Skeletal muscle tissue (tissue), 4 donors: Measurements from ENCODE around the gene STK26. TPM values are rescaled to one million over a fixed set of nuclear protein-coding genes. Genes with fewer than 3 reads are reported as not detected.

Source experiments
- H3K27ac ChIP-seq: one replicate; pipeline ENCODE4 v1.7.0; 2013; ENCODE audit warnings: mild to moderate bottlenecking, low read depth, low read length, inconsistent platforms
- H3K27me3 ChIP-seq, 3 donors: one replicate each; pipeline ENCODE4 v1.7.0; 2013; ENCODE audit warnings: low read length in 3 of 3; ENCODE audit not compliant: control insufficient read depth in 3 of 3, insufficient read depth in 3 of 3
- H3K36me3 ChIP-seq, 3 donors: one replicate each; pipeline ENCODE4 v1.7.0; 2013; ENCODE audit warnings: low read length in 3 of 3; ENCODE audit not compliant: control insufficient read depth in 3 of 3, insufficient read depth in 3 of 3
- H3K4me1 ChIP-seq, 3 donors: one replicate each; pipeline ENCODE4 v1.7.0; 2013; ENCODE audit warnings: low read length in 3 of 3, mild to moderate bottlenecking in 3 of 3; ENCODE audit not compliant: control insufficient read depth in 3 of 3, insufficient read depth in 3 of 3
- H3K4me3 ChIP-seq, 3 donors: one replicate each; pipeline ENCODE4 v1.7.0; 2013; ENCODE audit warnings: low read length in 3 of 3
- H3K9ac ChIP-seq, 3 donors: one replicate each; pipeline ENCODE4 v1.7.0; 2013; ENCODE audit warnings: low read length in 3 of 3, mild to moderate bottlenecking in 3 of 3, moderate library complexity in 2 of 3, low read depth in 1 of 3
- H3K9me3 ChIP-seq, 3 donors: one replicate each; pipeline ENCODE4 v1.7.0; 2013; ENCODE audit warnings: low read length in 3 of 3; ENCODE audit not compliant: control insufficient read depth in 3 of 3
- total RNA-seq: library from RNA; depleted of rRNA; stranded (reverse); fragments of >200 nt; gene quantifications from one replicate; pipeline ENCODE4 v1.2.3, GENCODE V29; 2014
- donor health status: Osteomylitis.

The STK26 gene
- 24.5 TPM for total RNA-seq

DNA sequence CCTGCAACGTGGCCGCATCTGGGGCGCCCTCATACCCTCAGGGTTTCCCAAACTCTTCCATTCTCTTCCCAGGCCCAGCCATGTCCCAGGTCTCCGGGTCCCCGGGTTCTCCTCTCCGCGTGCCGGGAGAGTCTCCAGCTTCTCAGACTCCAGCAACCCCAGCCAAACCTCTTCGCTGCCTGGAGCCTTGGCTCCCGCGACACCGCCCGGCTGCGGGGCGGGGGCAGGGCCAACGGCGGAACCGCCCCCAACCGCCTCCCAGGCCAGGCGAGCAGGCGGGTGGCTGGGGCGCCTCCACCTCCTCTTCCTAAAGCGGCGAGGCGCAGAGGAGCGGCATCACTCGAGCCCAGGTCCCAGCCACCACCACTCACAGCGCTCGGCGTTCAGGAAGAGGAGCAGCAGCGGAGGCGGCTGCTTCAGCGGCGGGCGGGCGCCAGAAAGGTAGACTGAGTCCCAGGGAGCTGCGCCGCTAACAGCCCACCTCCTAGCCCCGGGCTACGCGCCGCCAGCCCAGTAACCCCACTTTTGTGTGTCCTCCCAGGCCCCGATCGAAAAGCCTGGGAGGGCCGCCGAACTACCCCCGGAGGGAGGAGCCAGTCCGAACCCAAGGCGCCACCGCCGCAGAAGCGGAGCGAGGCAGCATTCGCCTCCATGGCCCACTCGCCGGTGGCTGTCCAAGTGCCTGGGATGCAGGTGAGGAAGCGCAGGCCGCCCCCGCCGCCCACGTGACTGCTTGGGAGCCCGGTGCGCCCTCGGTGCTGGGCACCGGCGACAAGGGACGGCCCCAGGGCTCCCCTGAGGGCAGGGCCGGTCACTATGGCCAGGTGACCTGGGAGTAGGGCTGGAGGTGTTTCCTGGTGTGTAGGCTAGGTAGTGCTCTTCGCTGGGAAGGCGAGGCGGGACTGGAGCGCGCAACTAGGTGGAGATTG is at the start of gene STK26:
STK26 (plus strand) TSS at position 336 of the 929 bp plus-strand sequence; CDS start at position 652, 316 bp downstream.
- no peaks in the 10 kb centered on the region for H3K36me3 ChIP-seq
- no peak within 1 kb of the TSS for H3K27ac ChIP-seq
- H3K27me3 ChIP-seq = peaks cover 0 to 7% (median 0%) of the 10 kb centered on the region in 3 donors
- peak within 1 kb of the TSS; percentile 60 to 67 (median 65) for H3K4me3 ChIP-seq
- peak within 1 kb of the TSS; percentile 40 to 57 (median 50) for H3K9ac ChIP-seq
- no peaks in the 10 kb centered on the region for H3K9me3 ChIP-seq
- H3K4me1 ChIP-seq = peaks cover 0 to 6% (median 2%) of the 10 kb centered on the region in 3 donors

- no peaks in the 10 kb centered on the region for H3K9me3 ChIP-seq
- peaks cover 0 to 9% (median 0%) of the 10 kb centered on the region in 3 donors for H3K27me3 ChIP-seq
- no peaks in the 10 kb centered on the region for H3K4me1 ChIP-seq
Observed at GRCh38 chrX:131975851-131976250, 47.3 kb upstream of the STK26 start.

GRCh38 chrX:131977619-131978018 is 45.5 kb upstream of the STK26 start:
- Histone ChIP-seq H3K36me3 (no peaks in the 10 kb centered on the region), H3K4me3 (no peak overlapping the region), H3K27ac (no peak overlapping the region), H3K9me3 (no peaks in the 10 kb centered on the region), H3K9ac (no peak overlapping the region), H3K4me1 (no peaks in the 10 kb centered on the region), H3K27me3 (peaks cover 0 to 10% (median 0%) of the 10 kb centered on the region in 3 donors)

More at GRCh38 chrX:131975851-131976250, 47.3 kb upstream of the STK26 start:
- no peaks in the 10 kb centered on the region for H3K36me3 ChIP-seq
- no peak overlapping the region for H3K9ac ChIP-seq
- H3K4me3 ChIP-seq = no peak overlapping the region
- no peak overlapping the region for H3K27ac ChIP-seq

GRCh38 chrX:131979116-131979515 is 44.0 kb upstream of the STK26 start:
- H3K9me3 ChIP-seq = no peaks in the 10 kb centered on the region
- H3K4me3 ChIP-seq = no peak overlapping the region
- H3K4me1 ChIP-seq = no peaks in the 10 kb centered on the region
- no peak overlapping the region for H3K27ac ChIP-seq
- no peaks in the 10 kb centered on the region for H3K36me3 ChIP-seq
- peaks cover 0 to 12% (median 0%) of the 10 kb centered on the region in 3 donors for H3K27me3 ChIP-seq
- H3K9ac ChIP-seq = no peak overlapping the region

- H3K27ac ChIP-seq = no peak overlapping the region
- H3K27me3 ChIP-seq = peaks cover 0 to 23% (median 0%) of the 10 kb centered on the region in 3 donors
- no peaks in the 10 kb centered on the region for H3K9me3 ChIP-seq
- no peak overlapping the region for H3K4me3 ChIP-seq
- no peak overlapping the region for H3K9ac ChIP-seq
- H3K36me3 ChIP-seq = no peaks in the 10 kb centered on the region
- no peaks in the 10 kb centered on the region for H3K4me1 ChIP-seq
Observed at GRCh38 chrX:131985526-131986049, 37.5 kb upstream of the STK26 start.

- Histone ChIP-seq H3K9ac (no peak overlapping the region), H3K27me3 (peaks cover 0 to 21% (median 0%) of the 10 kb centered on the region in 3 donors), H3K9me3 (no peaks in the 10 kb centered on the region), H3K4me3 (no peak overlapping the region), H3K27ac (no peak overlapping the region), H3K4me1 (no peaks in the 10 kb centered on the region), H3K36me3 (no peaks in the 10 kb centered on the region)
Observed at GRCh38 chrX:131987252-131987651, 35.9 kb upstream of the STK26 start.

DNA sequence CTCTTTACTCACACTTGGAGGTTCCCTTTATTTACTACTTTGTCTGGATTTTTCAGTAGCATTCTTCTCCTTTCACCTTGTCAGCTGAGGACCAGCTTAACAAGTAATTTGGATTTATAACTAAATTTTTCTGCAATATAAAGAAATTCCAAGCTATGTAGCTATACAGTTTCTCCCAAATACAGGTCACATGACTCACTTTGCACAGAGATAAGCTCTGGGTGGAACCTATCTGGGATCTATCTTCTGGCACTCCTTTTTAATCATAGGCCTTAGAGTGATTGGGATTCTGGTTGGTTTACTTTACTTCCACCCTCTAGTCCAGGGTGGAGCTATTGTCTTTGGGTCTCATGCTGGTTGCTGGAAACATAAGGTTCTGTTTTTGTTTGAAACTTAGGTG is 34.9 kb upstream of the STK26 start:
- no peaks in the 10 kb centered on the region for H3K9me3 ChIP-seq
- H3K27ac ChIP-seq = no peak overlapping the region
- H3K4me1 ChIP-seq = no peaks in the 10 kb centered on the region
- no peaks in the 10 kb centered on the region for H3K36me3 ChIP-seq
- H3K27me3 ChIP-seq = peaks cover 0 to 16% (median 0%) of the 10 kb centered on the region in 3 donors
- H3K9ac ChIP-seq = no peak overlapping the region
- H3K4me3 ChIP-seq = no peak overlapping the region

DNA sequence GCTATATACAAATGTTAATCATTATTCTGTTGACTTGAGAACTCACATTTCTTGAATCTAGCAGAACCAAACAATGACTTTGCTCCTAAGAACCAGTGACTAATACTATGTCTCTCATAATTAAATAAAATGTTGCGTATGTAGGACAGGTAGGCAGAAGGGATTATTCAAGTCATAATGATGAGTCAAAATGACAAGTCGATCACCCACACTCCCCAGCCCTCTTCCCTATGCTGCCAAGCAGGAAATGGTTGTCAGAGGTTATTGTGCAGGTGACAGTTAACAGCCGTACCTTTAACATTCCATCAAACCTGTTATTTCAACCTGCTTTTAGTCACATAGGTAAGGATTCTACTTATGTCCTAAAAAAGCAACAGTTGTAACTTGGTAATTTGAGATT is 22.0 kb upstream of the STK26 start:
- no peaks in the 10 kb centered on the region for H3K27me3 ChIP-seq

GRCh38 chrX:132004728-132005127 is 18.4 kb upstream of the STK26 start:
- no peaks in the 10 kb centered on the region for H3K36me3 ChIP-seq
- no peak overlapping the region for H3K9ac ChIP-seq
- no peak overlapping the region for H3K4me3 ChIP-seq
- no peaks in the 10 kb centered on the region for H3K27me3 ChIP-seq
- H3K27ac ChIP-seq = no peak overlapping the region
- no peaks in the 10 kb centered on the region for H3K9me3 ChIP-seq
- no peaks in the 10 kb centered on the region for H3K4me1 ChIP-seq

More for the DNA sequence above, 22.0 kb upstream of the STK26 start:
- no peak overlapping the region for H3K4me3 ChIP-seq
- no peak overlapping the region for H3K9ac ChIP-seq
- H3K27ac ChIP-seq = no peak overlapping the region
- H3K36me3 ChIP-seq = no peaks in the 10 kb centered on the region
- no peaks in the 10 kb centered on the region for H3K9me3 ChIP-seq
- H3K4me1 ChIP-seq = no peaks in the 10 kb centered on the region

DNA sequence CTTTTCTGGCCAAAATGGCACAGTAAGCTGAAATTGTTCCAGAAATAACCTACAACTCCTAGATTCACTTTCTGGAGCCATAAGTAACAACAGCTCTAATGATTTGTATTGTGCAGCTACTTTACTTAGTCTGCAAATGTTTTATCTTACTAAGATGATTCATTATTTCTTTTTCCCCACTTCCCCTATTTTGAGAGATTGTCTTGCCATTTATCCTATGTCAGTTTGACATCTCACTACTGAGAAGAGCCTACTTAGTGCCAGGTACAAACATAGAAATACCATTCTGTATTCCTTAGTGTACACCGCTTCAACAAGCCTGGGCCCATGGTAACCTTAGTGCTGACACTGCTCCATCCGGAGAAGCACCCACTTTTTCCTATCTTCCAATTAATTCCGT is 13.8 kb upstream of the STK26 start:
- H3K4me1 ChIP-seq = no peaks in the 10 kb centered on the region
- no peaks in the 10 kb centered on the region for H3K36me3 ChIP-seq
- H3K4me3 ChIP-seq = no peak overlapping the region
- no peak overlapping the region for H3K27ac ChIP-seq
- peaks cover 0 to 2% (median 0%) of the 10 kb centered on the region in 3 donors for H3K27me3 ChIP-seq
- no peaks in the 10 kb centered on the region for H3K9me3 ChIP-seq
- H3K9ac ChIP-seq = no peak overlapping the region
